Adrenal gland (tissue), 12 donors: ENCODE data around the gene GALE. TPM values are rescaled to one million over a fixed set of nuclear protein-coding genes. Genes with fewer than 3 reads are reported as not detected.

Experiments used
- DNase-seq, 7 donors: peaks; one replicate each; pipeline ENCODE4 v3.0.0-alpha.2; 2019 to 2020
- H3K27ac ChIP-seq, 5 donors: fragments of 200-600 bp; sonication (generic) in 4 of 5; 1 replicate in 3 of 5; 2 replicates in 2 of 5; pipeline versions ENCODE4 v1.5.1 to v1.8.0; 2016 to 2020; ENCODE audit warnings: mild to moderate bottlenecking in 1 of 5
- H3K27me3 ChIP-seq: fragments of 200-600 bp; 2 replicates; pipeline ENCODE4 v1.8.0; 2021
- H3K36me3 ChIP-seq, 2 donors: fragments of 200-600 bp; replicated peaks in 1 of 2; 1 replicate in 1 of 2; 2 replicates in 1 of 2; pipeline versions ENCODE4 v1.5.1 to v1.8.0; 2018 to 2022
- H3K4me1 ChIP-seq, 2 donors: fragments of 200-600 bp; replicated peaks in 1 of 2; 1 replicate in 1 of 2; 2 replicates in 1 of 2; pipeline versions ENCODE4 v1.5.1 to v1.8.0; 2018 to 2021
- H3K4me3 ChIP-seq, 4 donors: fragments of 200-600 bp; sonication (generic) in 3 of 4; one replicate each; pipeline ENCODE4 v1.5.1; 2016 to 2018
- H3K9me3 ChIP-seq, 3 donors: fragments of 200-600 bp; sonication (generic) in 1 of 3; replicated peaks in 1 of 3; 1 replicate in 2 of 3; 2 replicates in 1 of 3; pipeline versions ENCODE4 v1.5.1 to v1.8.0; 2016 to 2021
- CTCF ChIP-seq, 6 experiments: fragments of 450-650 bp in 4 of 6; fragments of 200-600 bp in 2 of 6; sonication (generic) in 1 of 6; IDR thresholded peaks; 1 replicate in 5 of 6; 2 replicates in 1 of 6; pipeline versions ENCODE4 v1.5.1 to v1.8.0; 2016 to 2021; ENCODE audit warnings: antibody characterized with exemption in 6 of 6, mild to moderate bottlenecking in 2 of 6, moderate library complexity in 1 of 6
- POLR2A ChIP-seq, 2 donors: fragments of 450-650 bp; IDR thresholded peaks; one replicate each; pipeline ENCODE4 v1.6.1; 2017; ENCODE audit warnings: antibody characterized with exemption in 2 of 2, mild to moderate bottlenecking in 2 of 2, moderate library complexity in 1 of 2
- WGBS, 4 donors: extraction: QIAGEN DNeasy Blood & Tissue Kit in 2 of 4; methylation state at CpG; one replicate each; pipeline versions ENCODE4 v1.1.5 to v1.1.7; 2013 to 2017; 5-methylcytosine and 5-hydroxymethylcytosine counted together
- intact Hi-C, 2 donors: fragments of 100-400 bp; cut with DNase I; formaldehyde crosslinking; loops; one replicate each; pipeline versions ENCODE4 v1.14.1 to v1.15.0; 2022 to 2023
- polyA plus RNA-seq, 3 donors: library from polyadenylated mRNA; stranded (reverse); fragments of 200-250 nt in 2 of 3; fragments of 350-450 nt in 1 of 3; fragmentation: Illumina TruSeq in 1 of 3; extraction: RNeasy Lipid Tissue Mini Kit (QIAGEN cat#74804) in 1 of 3; gene quantifications; one replicate each; pipeline ENCODE4 v1.2.3, GENCODE V29; 2013 to 2014
- total RNA-seq, 9 donors: library from RNA; depleted of rRNA in 4 of 9; stranded (reverse); fragments of >200 nt in 4 of 9; fragments of 120-200 nt in 1 of 9; fragmentation: NEBNext Ultra II Directional in 1 of 9; extraction: Animal tissue kit (Norgen Biotek cat#: 25700) in 1 of 9; gene quantifications; one replicate each; pipeline versions ENCODE4 v1.1.0 to v1.2.4, GENCODE V29; 2013 to 2023
- donor health status: healthy with polysubstance abuse.
- donor health status: Bipolar disorder and iron deficiency.
- donor health status: DM: yes; HTN: yes; CAD: no.
- donor health status: DM: no; HTN: no; CAD: no.
- donor health status: DM: no; HTN: no; CAD: no.
- donor health status: DM: yes; HTN: yes; CAD: no.

GALE gene
- total and polyA plus RNA-seq, 12 donors: 12.0 to 80.8 (median 29.9) TPM

- WGBS, 4 donors: 0 to 2% (median 1%) methylated on average over 4 to 42 of the region's 42 CpGs
- intact Hi-C loops: no loop called here
These were observed 24.7 kb upstream of the GALE start, which contains the start of gene HMGCL for GRCh38 chr1:23825076-23825761. Gene HMGCL (minus strand): TSS chr1:23825429. CDS start chr1:23825415, 14 bp downstream.

GRCh38 chr1:23824711-23825075 is 24.1 kb upstream of the GALE start:
- Histone ChIP-seq H3K4me3 (peak overlapping the region; percentile 46 to 92 (median 90)), H3K9me3 (no peaks in the 10 kb centered on the region), H3K27me3 (no peaks in the 10 kb centered on the region), H3K27ac (peak overlapping the region; percentile 47 to 94 (median 86)), H3K4me1 (peaks cover 0 to 10% of the 10 kb centered on the region in 2 donors), H3K36me3 (no peaks in the 10 kb centered on the region)
- no peak for DNase-seq
- TF ChIP-seq POLR2A (IDR thresholded peaks at IDR 0.05) (no peak), CTCF (IDR thresholded peaks at IDR 0.05) (no peak)
- 0 to 7% (median 3%) methylated on average over 8 of the region's 8 CpGs for WGBS, 4 donors
- intact Hi-C loops: no loop called here

More at GRCh38 chr1:23825076-23825761, 24.7 kb upstream of the GALE start, which contains the start of gene HMGCL:
- Histone ChIP-seq H3K36me3 (no peaks in the 10 kb centered on the region), H3K4me3 (peak within 1 kb of the TSS; percentile 46 to 92 (median 90)), H3K27ac (peak within 1 kb of the TSS; percentile 47 to 94 (median 86)), H3K27me3 (no peaks in the 10 kb centered on the region), H3K9me3 (no peaks in the 10 kb centered on the region), H3K4me1 (peaks cover 0 to 10% of the 10 kb centered on the region in 2 donors)
- peak; percentile 90 to 95 (median 92) for DNase-seq
- TF ChIP-seq CTCF (IDR thresholded peaks at IDR 0.05) (no peak), POLR2A (IDR thresholded peaks at IDR 0.05) (peak; percentile 71 to 91)

DNA sequence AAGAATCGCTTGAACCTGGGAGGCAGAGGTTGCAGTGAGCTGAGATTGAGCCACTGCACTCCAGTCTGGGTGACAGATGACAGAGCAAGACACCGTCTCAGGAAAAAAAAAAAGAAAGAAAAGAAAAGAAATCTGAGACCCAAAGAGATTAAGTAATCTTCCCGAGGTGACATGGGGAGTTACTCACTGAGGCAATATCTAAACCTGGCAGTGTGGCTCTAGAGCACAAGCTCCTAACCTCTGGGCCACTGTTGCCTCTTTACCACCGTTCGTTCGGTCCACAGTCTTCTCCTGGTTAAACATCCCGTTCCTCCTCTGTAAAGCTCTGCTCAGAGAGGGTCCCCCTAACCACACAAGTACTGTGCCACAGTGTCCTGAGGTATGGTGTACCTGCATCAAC is 23.2 kb upstream of the GALE start:
- Histone ChIP-seq H3K27me3 (no peaks in the 10 kb centered on the region), H3K36me3 (peaks cover 0 to 8% of the 10 kb centered on the region in 2 donors), H3K9me3 (no peaks in the 10 kb centered on the region), H3K4me1 (peaks cover 0 to 10% of the 10 kb centered on the region in 2 donors), H3K27ac (no peak overlapping the region), H3K4me3 (no peak overlapping the region)
- DNase-seq: no peak
- WGBS, 4 donors: 81 to 83% (median 82%) methylated on average over 7 of the region's 7 CpGs
- intact Hi-C loops: no loop called here
- TF ChIP-seq POLR2A (IDR thresholded peaks at IDR 0.05) (no peak), CTCF (IDR thresholded peaks at IDR 0.05) (no peak)

DNA sequence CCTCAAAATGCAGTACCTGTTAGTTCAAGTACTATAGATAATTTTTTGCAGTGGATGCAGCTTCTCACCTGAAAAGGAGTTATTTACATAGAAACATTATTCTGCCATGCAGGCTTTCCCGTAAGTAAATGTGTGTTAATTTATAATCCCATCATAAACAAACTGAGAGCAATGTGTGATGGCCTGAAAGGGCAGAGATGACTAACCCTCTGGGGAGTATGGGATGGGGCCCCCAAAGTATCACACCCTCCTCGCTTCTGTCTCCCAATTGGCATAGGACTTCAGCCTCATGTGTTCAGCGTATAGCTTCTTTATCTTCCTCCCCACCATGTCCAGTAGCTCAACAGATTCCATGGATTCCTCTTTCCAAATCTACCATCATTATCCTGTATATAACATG is 17.1 kb upstream of the GALE start:
- H3K4me1 ChIP-seq: no peaks in the 10 kb centered on the region
- no peak overlapping the region for H3K4me3 ChIP-seq
- intact Hi-C loops: loop anchor here in 1 of 2 donors (10.0 kb wide), 1 partner anchor 97 kb away; the partner anchor contains the start of gene CNR2
- peaks cover 0 to 66% of the 10 kb centered on the region in 2 donors for H3K36me3 ChIP-seq
- no peak for TF ChIP-seq POLR2A (IDR thresholded peaks at IDR 0.05)
- no peak for TF ChIP-seq CTCF (IDR thresholded peaks at IDR 0.05)
- H3K27me3 ChIP-seq: no peaks in the 10 kb centered on the region
- no peak for DNase-seq
- no peaks in the 10 kb centered on the region for H3K9me3 ChIP-seq
- H3K27ac ChIP-seq: no peak overlapping the region
- 83 to 93% (median 90%) methylated on average over 3 of the region's 3 CpGs for WGBS, 4 donors
